Left lung (tissue), 10 donors: Measurements from ENCODE around the gene PAX7. TPM values are rescaled to one million over a fixed set of nuclear protein-coding genes. Genes with fewer than 3 reads are reported as not detected.

Source experiments
- ATAC-seq: fragments of 200-7000 bp; cut with Tn5 transposase; one replicate; pipeline ENCODE4 v1.9.1; 2020; ENCODE audit warnings: moderate library complexity
- DNase-seq, 4 donors: peaks; one replicate each; pipeline ENCODE4 v3.0.0-alpha.2; 2013 to 2020
- H3K27ac ChIP-seq, 2 donors: fragments of 200-600 bp; sonication (generic) in 1 of 2; one replicate each; pipeline versions ENCODE4 v1.5.0 to v1.8.0; 2020 to 2021
- H3K27me3 ChIP-seq, 2 donors: fragments of 200-600 bp; sonication (generic) in 1 of 2; one replicate each; pipeline versions ENCODE4 v1.5.0 to v1.8.0; 2020 to 2021
- H3K36me3 ChIP-seq, 2 donors: fragments of 200-600 bp; sonication (generic) in 1 of 2; one replicate each; pipeline versions ENCODE4 v1.5.0 to v1.8.0; 2020 to 2021
- H3K4me1 ChIP-seq, 2 donors: fragments of 200-600 bp; one replicate each; pipeline ENCODE4 v1.8.0; 2021
- H3K4me3 ChIP-seq, 2 donors: fragments of 200-600 bp; sonication (generic) in 1 of 2; one replicate each; pipeline versions ENCODE4 v1.5.0 to v1.8.0; 2020 to 2021; ENCODE audit warnings: mild to moderate bottlenecking in 1 of 2
- H3K9me3 ChIP-seq, 2 donors: fragments of 200-600 bp; sonication (generic) in 1 of 2; one replicate each; pipeline versions ENCODE4 v1.5.0 to v1.8.0; 2020 to 2021
- intact Hi-C, 2 donors: fragments of 100-400 bp; cut with DNase I; formaldehyde crosslinking; loops; one replicate each; pipeline versions ENCODE4 v1.11.2 to v1.14.2; 2022
- polyA plus RNA-seq, 6 donors: library from polyadenylated mRNA; unstranded; fragments of 120-200 nt; gene quantifications; one replicate each; pipeline ENCODE4 v1.2.1, GENCODE V29; 2013; ENCODE audit not compliant: insufficient read length in 6 of 6
- total RNA-seq, 2 donors: library from RNA; stranded (reverse); fragmentation: NEBNext Ultra II Directional; extraction: Animal tissue kit (Norgen Biotek cat#: 25700); gene quantifications; one replicate each; pipeline ENCODE4 v1.2.1, GENCODE V29; 2021
- TF ChIP-seq, protein P1 (sequence below), 2 donors: fragments of 200-600 bp; sonication (generic) in 1 of 2; IDR thresholded peaks; one replicate each; pipeline versions ENCODE4 v1.5.0 to v1.8.0; 2021; ENCODE audit warnings: antibody characterized with exemption in 2 of 2
- donor health status: DM: no; HTN: yes; CAD: no.
- donor health status: DM: no; HTN: no; CAD: no.

Gene PAX7
- total and polyA plus RNA-seq, 8 donors = 0.03 TPM; not detected in 7

DNA sequence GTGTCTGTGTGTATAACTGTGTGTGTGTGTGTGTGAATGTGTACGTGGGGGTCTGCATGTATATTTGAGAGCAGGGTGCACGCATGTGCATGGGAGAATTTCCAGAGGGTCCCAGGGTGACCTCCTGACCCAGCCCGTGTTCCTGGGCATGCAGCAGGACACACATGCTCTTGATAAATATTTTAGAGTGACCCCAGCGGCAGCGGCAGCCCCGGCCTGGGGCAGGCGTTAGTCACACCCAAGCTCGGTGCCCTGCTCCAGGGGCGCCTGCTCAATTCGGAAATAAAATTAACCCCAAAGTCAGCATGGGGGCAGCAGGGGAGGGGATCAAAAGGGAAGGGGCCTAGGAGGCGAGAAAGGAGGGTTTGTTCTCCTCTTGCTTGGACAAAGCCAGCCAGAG lies 107.5 kb downstream of the PAX7 start:
- Histone ChIP-seq H3K27ac (no peak overlapping the region), H3K36me3 (no peaks in the 10 kb centered on the region), H3K4me1 (no peaks in the 10 kb centered on the region), H3K9me3 (no peaks in the 10 kb centered on the region), H3K27me3 (peaks cover 0 to 86% of the 10 kb centered on the region in 2 donors), H3K4me3 (no peak overlapping the region)
- ATAC-seq (no peak), DNase-seq (no peak)
- TF ChIP-seq, protein P1, sequence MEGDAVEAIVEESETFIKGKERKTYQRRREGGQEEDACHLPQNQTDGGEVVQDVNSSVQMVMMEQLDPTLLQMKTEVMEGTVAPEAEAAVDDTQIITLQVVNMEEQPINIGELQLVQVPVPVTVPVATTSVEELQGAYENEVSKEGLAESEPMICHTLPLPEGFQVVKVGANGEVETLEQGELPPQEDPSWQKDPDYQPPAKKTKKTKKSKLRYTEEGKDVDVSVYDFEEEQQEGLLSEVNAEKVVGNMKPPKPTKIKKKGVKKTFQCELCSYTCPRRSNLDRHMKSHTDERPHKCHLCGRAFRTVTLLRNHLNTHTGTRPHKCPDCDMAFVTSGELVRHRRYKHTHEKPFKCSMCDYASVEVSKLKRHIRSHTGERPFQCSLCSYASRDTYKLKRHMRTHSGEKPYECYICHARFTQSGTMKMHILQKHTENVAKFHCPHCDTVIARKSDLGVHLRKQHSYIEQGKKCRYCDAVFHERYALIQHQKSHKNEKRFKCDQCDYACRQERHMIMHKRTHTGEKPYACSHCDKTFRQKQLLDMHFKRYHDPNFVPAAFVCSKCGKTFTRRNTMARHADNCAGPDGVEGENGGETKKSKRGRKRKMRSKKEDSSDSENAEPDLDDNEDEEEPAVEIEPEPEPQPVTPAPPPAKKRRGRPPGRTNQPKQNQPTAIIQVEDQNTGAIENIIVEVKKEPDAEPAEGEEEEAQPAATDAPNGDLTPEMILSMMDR (IDR thresholded peaks at IDR 0.05) = no peak
- intact Hi-C loops = no loop called here

DNA sequence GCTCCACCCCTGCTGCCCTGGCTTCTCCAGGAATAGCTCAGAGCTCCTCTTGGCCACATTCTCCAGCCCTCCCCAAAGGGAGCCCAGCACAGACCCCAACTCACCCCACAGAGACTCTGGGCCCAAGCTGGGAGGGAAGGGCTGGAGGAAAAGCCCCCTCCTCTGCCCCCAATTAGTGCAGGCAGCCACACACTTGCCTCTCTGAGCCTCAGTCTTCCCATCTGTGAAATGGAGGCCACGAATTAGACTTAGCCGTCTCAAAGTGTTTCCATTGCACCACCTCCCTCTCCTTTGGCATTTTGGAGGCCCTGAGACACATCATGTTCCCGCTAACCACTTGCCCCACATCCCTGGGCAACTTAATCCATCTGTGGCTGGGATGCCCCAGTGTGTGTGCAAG lies 108.0 kb downstream of the PAX7 start:
- H3K9me3 ChIP-seq = no peaks in the 10 kb centered on the region
- intact Hi-C loops = no loop called here
- H3K4me3 ChIP-seq = no peak overlapping the region
- no peaks in the 10 kb centered on the region for H3K4me1 ChIP-seq
- peaks cover 0 to 86% of the 10 kb centered on the region in 2 donors for H3K27me3 ChIP-seq
- H3K27ac ChIP-seq = no peak overlapping the region
- ATAC-seq (no peak), DNase-seq (no peak)
- TF ChIP-seq, protein P1 (IDR thresholded peaks at IDR 0.05) = no peak
- no peaks in the 10 kb centered on the region for H3K36me3 ChIP-seq

DNA sequence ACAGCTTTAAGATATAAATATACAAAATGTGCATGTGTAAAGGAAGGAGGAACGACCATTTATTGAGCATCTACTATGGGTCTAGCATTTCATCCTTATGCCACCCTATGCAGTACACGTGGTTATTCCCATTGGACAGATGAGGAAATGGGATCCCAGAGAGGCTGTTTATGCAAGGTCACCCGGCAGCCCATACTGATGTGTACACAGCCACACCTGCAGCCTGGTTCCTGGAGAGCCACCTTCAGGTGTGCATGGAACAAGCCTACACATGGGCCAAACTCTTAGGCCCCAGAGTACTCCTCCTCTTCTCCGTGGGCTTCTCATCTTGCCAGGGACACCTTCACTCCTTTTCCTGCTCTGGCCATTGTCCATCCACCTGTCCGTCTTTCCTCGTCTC lies 108.8 kb downstream of the PAX7 start:
- ATAC-seq (no peak), DNase-seq (no peak)
- H3K4me1 ChIP-seq = no peaks in the 10 kb centered on the region
- TF ChIP-seq, protein P1 (IDR thresholded peaks at IDR 0.05) = no peak
- no peaks in the 10 kb centered on the region for H3K36me3 ChIP-seq
- H3K27ac ChIP-seq = no peak overlapping the region
- H3K4me3 ChIP-seq = no peak overlapping the region
- peaks cover 0 to 82% of the 10 kb centered on the region in 2 donors for H3K27me3 ChIP-seq
- intact Hi-C loops = no loop called here
- no peaks in the 10 kb centered on the region for H3K9me3 ChIP-seq

DNA sequence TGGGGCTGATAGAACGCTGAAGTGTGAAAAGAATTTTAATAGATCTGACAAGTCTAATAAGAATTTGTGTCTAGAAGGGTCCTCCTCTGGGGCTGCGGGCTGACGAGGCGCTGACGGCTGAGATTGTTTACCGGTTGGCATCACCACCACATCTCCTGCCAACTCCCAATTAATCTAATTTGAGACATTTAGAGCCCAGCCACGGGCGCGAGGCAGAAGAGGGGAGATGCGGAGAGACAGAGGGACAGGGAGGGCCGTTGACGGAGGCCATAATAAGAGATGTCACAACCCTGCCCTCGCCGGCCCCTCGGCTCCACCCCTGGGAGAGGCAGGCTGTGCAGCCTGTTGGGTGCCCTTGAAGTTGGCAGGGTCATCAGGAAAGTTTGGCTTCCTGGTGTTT lies 109.3 kb downstream of the PAX7 start:
- no peaks in the 10 kb centered on the region for H3K36me3 ChIP-seq
- no peaks in the 10 kb centered on the region for H3K9me3 ChIP-seq
- ATAC-seq = no peak
- TF ChIP-seq, protein P1 (IDR thresholded peaks at IDR 0.05) = no peak
- peaks cover 0 to 80% of the 10 kb centered on the region in 2 donors for H3K27me3 ChIP-seq
- H3K27ac ChIP-seq = no peak overlapping the region
- DNase-seq = no peak
- no peaks in the 10 kb centered on the region for H3K4me1 ChIP-seq
- intact Hi-C loops = no loop called here
- H3K4me3 ChIP-seq = no peak overlapping the region

DNA sequence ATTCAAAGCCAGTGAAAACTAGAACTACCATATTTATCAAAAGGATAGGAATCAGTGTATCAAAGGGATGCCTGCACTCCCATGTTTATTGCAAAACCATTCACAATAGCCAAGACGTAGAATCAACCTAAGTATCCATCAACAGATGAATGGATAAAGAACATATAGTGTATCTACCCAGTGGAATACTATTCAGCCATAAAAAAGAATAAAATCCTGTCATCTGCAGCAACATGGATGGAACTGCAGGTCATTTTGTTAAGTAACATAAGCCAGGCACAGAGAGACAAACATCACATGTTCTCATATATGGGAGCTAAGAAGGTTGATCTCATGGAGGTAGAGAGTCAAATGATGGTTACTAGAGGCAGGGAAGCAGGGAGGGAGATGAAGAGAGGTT lies 110.0 kb downstream of the PAX7 start:
- Histone ChIP-seq H3K27me3 (peaks cover 0 to 80% of the 10 kb centered on the region in 2 donors), H3K36me3 (no peaks in the 10 kb centered on the region), H3K27ac (no peak overlapping the region), H3K4me3 (no peak overlapping the region), H3K4me1 (no peaks in the 10 kb centered on the region), H3K9me3 (no peaks in the 10 kb centered on the region)
- DNase-seq (no peak), ATAC-seq (no peak)
- intact Hi-C loops = no loop called here
- TF ChIP-seq, protein P1 (IDR thresholded peaks at IDR 0.05) = no peak
